ENCODE data around the gene SMYD3.
"Not testable (repeated sequence)": the region's sequence is repeated elsewhere in the genome, so short reads cannot be mapped to it uniquely, and the experiment has no call there.

Gene SMYD3

GRCh38 chr1:246107516-246108277 is 399.4 kb downstream of the SMYD3 start:
- DNase-seq (ENCODE audit: low spot score), result no peak

GRCh38 chr1:246106342-246106763 is 400.7 kb downstream of the SMYD3 start:
- DNase-seq (ENCODE audit: low spot score), result no peak

- DNase-seq (ENCODE audit: low spot score), result no peak
Observed at GRCh38 chr1:246104927-246105326, 402.2 kb downstream of the SMYD3 start.

GRCh38 chr1:246099570-246099969 is 407.5 kb downstream of the SMYD3 start:
- DNase-seq (ENCODE audit: low spot score), result no peak

GRCh38 chr1:246096356-246096755 is 410.7 kb downstream of the SMYD3 start:
- DNase-seq (ENCODE audit: low spot score), result no peak

- no peak for DNase-seq (ENCODE audit: low spot score)
Observed at GRCh38 chr1:246095443-246095842, 411.6 kb downstream of the SMYD3 start.

GRCh38 chr1:246093230-246093629 is 413.8 kb downstream of the SMYD3 start:
- no peak for DNase-seq (ENCODE audit: low spot score)

GRCh38 chr1:246092136-246092535 is 414.9 kb downstream of the SMYD3 start:
- DNase-seq (ENCODE audit: low spot score), result no peak

DNA sequence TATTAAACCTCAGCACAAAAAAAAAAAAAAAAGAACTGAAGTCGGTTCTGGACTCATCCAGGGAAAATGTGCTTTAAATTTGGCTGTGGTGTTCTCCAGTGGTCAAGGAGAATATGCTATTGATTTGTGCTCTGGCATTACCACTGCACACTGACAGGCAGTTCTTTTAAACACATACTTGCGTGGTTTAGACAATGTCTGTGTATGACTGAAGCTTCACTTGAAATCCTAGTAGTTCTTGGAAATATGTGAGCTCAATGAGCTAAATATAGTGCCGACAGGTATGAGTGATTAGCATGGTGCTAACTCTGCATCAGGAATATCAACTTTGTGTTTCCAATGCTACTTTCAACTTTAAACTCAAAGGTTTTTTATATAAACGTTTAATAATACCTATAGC is 415.6 kb downstream of the SMYD3 start:
- no peak for DNase-seq (ENCODE audit: low spot score)

DNA sequence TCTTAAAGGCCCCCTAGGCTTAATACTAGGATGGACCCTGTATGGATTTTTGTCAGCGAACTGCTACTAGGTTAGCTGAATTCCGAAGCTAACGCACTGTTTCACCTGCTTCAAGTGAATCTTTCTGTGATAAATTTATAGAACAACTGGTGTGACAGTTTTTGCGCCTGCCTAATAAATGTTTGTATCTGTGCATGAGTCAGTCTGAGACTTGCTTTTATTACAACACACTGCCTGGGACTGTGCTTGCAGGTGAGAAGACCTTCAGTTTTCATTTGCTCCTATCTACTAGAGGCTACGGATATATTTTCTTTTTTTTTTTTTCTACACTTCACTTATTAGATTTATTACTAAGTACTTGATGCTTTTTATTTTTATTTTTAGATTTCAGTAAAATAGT is 420.9 kb downstream of the SMYD3 start:
- no peak for DNase-seq (ENCODE audit: low spot score)

DNA sequence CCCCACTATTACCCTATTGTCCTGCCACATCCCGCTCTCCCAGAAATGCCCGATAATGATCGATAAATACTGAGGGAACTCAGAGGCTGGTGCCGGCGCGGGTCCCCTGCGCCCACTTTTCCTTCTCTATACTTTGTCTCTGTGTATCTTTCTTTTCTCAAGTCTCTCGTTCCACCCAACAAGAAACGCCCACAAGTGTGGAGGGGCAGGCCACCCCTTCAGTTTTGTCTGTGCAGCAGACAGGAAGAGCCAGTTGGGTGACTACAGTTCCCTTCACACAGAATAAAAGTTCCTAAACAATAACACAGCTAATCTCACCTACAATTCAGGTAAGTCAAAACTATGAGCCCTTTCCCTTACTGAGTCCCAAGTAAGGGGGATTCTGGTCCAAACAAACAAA is 423.7 kb downstream of the SMYD3 start:
- no peak for DNase-seq (ENCODE audit: low spot score)

GRCh38 chr1:246081856-246082668 is 425.0 kb downstream of the SMYD3 start:
- DNase-seq (ENCODE audit: low spot score), result no peak

DNA sequence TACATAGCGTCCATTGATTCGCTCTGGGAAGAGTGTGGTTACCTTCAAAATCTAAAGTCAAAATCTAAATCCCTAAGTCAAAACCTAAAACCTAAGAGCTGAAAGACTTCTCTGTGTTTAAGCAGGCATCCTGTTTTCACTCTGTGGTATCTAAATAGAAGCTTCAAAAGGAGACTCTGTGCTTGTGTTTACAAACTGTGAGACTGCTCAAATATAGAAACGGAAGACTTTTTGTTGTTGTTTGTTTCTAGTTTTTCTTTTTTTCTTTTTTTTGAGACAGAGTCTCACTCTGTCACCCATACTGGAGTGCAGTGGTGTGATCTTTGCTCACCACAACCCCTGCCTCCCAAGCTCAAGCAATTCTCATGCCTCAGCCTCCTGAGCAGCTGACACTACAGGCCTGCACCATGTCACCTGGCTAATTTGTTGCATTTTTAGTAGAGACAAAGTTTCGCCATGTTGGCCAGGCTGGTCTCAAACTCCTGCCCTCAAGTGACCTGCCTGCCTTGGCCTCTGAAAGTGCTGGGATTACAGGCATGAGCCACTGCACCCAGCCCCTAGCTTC is 425.9 kb downstream of the SMYD3 start:
- no peak for DNase-seq (ENCODE audit: low spot score)

DNA sequence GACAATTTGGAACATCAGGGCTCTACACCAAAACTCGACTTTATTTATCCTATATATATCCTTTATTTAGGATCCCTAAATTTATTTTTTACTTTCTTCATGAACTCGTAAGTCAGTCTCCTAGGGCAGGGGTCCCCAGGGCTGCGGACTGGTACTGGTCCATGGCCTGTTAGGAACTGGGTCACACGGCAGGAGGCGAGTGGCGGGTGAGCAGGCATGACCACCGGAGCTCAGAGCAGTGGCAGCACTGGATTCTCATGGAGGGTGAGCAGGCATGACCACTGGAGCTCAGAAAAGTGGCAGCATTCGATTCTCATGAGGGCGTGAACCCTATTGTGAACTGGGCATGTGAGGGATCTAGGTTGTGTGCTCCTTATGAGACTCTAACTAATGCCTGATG is 427.0 kb downstream of the SMYD3 start:
- DNase-seq (ENCODE audit: low spot score), result no peak

- no peak for DNase-seq (ENCODE audit: low spot score)
Observed at GRCh38 chr1:246078888-246079252, 428.2 kb downstream of the SMYD3 start.

GRCh38 chr1:246078126-246078887 is 428.8 kb downstream of the SMYD3 start:
- DNase-seq (ENCODE audit: low spot score), result no peak

- DNase-seq (ENCODE audit: low spot score), result no peak
Observed at GRCh38 chr1:246077476-246077875, 429.6 kb downstream of the SMYD3 start.

DNA sequence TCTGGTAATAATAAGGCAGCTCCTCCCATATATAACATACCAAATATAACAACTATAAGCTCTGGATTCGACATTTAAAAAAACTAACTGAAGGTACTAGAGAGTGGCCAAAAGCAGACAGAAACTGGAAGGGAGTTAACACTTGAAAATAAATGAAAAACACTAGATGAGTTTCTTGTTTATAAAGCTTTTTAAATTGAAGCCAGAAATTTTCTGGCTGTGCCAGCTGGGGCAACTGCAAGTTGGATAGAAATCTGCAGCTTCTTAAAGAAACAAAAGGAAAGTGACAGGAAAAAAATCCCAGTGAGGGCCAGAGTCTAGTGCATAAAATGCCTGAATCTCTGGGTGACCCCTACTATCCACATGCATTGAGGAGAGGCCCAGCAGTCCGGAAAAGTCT is 432.7 kb downstream of the SMYD3 start:
- no peak for DNase-seq (ENCODE audit: low spot score)

DNA sequence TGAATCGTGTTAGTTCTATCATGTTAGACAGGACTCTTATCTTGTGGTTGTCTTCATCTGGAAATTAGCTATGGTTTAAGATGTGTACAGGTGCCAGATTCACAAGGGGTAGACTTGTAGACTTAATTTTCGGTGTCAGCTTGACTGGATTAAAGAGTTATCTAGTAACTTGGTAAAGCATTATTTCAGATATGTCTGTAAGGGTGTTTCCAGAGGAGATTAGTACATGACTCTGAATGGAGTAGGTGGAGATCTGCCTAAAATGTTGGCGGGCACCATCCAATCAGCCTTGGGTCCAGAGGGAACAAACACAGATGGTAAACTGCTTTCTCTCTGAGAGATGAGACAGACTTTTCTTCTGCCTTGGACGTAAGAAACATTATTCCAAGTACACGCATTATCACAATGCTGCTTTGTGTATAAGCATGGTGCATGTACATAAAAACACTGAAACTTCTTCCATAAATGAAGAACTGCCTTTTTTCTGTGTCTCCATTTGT is 434.6 kb downstream of the SMYD3 start:
- DNase-seq (ENCODE audit: low spot score), result no peak

- DNase-seq (ENCODE audit: low spot score), result not testable (repeated sequence)
Observed at GRCh38 chr1:246071981-246072380, 435.1 kb downstream of the SMYD3 start.

GRCh38 chr1:246071561-246071960 is 435.5 kb downstream of the SMYD3 start:
- not testable (repeated sequence) for DNase-seq (ENCODE audit: low spot score)

- DNase-seq (ENCODE audit: low spot score), result no peak
Observed at GRCh38 chr1:246069581-246069980, 437.5 kb downstream of the SMYD3 start.
